Choroid plexus epithelial cell (primary cell): ENCODE results near the gene PPIL1.
A peak's percentile ranks its signal among the peaks of the same experiment; 100 is the strongest.

Experiments
- DNase-seq: peaks from one replicate; pipeline ENCODE4 v3.0.0-alpha.2; 2010; ENCODE audit warnings: low read depth
- H3K4me3 ChIP-seq: 2 replicates; pipeline ENCODE4 v1.5.1; 2011; ENCODE audit warnings: low read depth, mild to moderate bottlenecking, control low read depth, low read length, moderate library complexity
- CTCF ChIP-seq: conservative IDR thresholded peaks from 2 replicates; pipeline ENCODE4 v1.5.1; 2011; ENCODE audit warnings: low read depth, mild to moderate bottlenecking, control low read depth, inconsistent platforms, low read length, moderate library complexity

Gene PPIL1

GRCh38 chr6:36840432-36841403 lies 33.9 kb downstream of the PPIL1 start:
- H3K4me3 ChIP-seq: peak overlapping the region; percentile 49
- TF ChIP-seq CTCF: no peak
- DNase-seq: no peak

GRCh38 chr6:36839749-36840431 lies 34.7 kb downstream of the PPIL1 start:
- no peak for DNase-seq
- TF ChIP-seq CTCF: peak; percentile 3
- H3K4me3 ChIP-seq: peak overlapping the region; percentile 49

GRCh38 chr6:36838896-36839748 lies 35.5 kb downstream of the PPIL1 start, which contains the start of gene CPNE5:
Gene CPNE5, minus strand, starts transcription at chr6:36839444. Its CDS starts 67 bp downstream, at chr6:36839377.
- no peak for DNase-seq
- no peak for TF ChIP-seq CTCF

GRCh38 chr6:36837686-36838085 lies 36.9 kb downstream of the PPIL1 start:
- H3K4me3 ChIP-seq: no peak overlapping the region
- no peak for DNase-seq
- TF ChIP-seq CTCF: no peak

More at GRCh38 chr6:36838896-36839748, 35.5 kb downstream of the PPIL1 start, which contains the start of gene CPNE5:
- H3K4me3 ChIP-seq: peak within 1 kb of the TSS; percentile 49

- DNase-seq: no peak
- TF ChIP-seq CTCF: no peak
- H3K4me3 ChIP-seq: no peak overlapping the region
These were observed 37.6 kb downstream of the PPIL1 start for GRCh38 chr6:36837022-36837339.

GRCh38 chr6:36836111-36837021 lies 38.2 kb downstream of the PPIL1 start:
- peak; percentile 2 for TF ChIP-seq CTCF
- DNase-seq: no peak
- H3K4me3 ChIP-seq: no peak overlapping the region
